Stimulated activated effector memory CD8-positive, alpha-beta T cell treated with anti-CD3 and anti-CD28 coated beads, Interleukin-12 subunit alpha, Interleukin-12 subunit beta, amount 100 ng/mL, for 72 hours (primary cell): Measurements from ENCODE around the gene TOM1.

Experiments used
- ATAC-seq: fragments of 150-1000 bp; cut with Tn5 transposase; 2 replicates; pipeline ENCODE4 v1.10.0; 2021
- DNase-seq, 2 donors: peaks; one replicate each; pipeline ENCODE4 v3.0.0; 2021 to 2022; ENCODE audit warnings: low spot score in 2 of 2
- H3K27ac Mint-ChIP-seq: one replicate; pipeline ENCODE4 v1.8.0; 2022; ENCODE audit warnings: mild to moderate bottlenecking, mixed read lengths
- H3K36me3 Mint-ChIP-seq: one replicate; pipeline ENCODE4 v1.8.0; 2022; ENCODE audit warnings: mild to moderate bottlenecking, mixed read lengths
- H3K4me1 Mint-ChIP-seq: one replicate; pipeline ENCODE4 v1.8.0; 2022; ENCODE audit warnings: mixed read lengths
- H3K4me3 Mint-ChIP-seq: one replicate; pipeline ENCODE4 v1.8.0; 2022; ENCODE audit warnings: mild to moderate bottlenecking, mixed read lengths
- H3K9me3 Mint-ChIP-seq: one replicate; pipeline ENCODE4 v1.8.0; 2022; ENCODE audit warnings: mixed read lengths

Gene TOM1

GRCh38 chr22:35299673-35300499 is at the start of gene TOM1:
TSS of gene TOM1 (plus strand) at chr22:35299894. CDS start at chr22:35299929, 35 bp downstream.
- Mint-ChIP-seq H3K4me3 (peak within 1 kb of the TSS; percentile 87), H3K4me1 (peaks cover 26% of the 10 kb centered on the region), H3K36me3 (peaks cover 20% of the 10 kb centered on the region), H3K9me3 (no peaks in the 10 kb centered on the region), H3K27ac (peak within 1 kb of the TSS; percentile 98)
- peak; percentile 97 to 99 for DNase-seq
- peak; percentile 98 for ATAC-seq

GRCh38 chr22:35250156-35250555 is 49.5 kb upstream of the TOM1 start:
- ATAC-seq: no peak
- no peak overlapping the region for H3K4me3 Mint-ChIP-seq
- H3K4me1 Mint-ChIP-seq: peaks cover 5% of the 10 kb centered on the region
- no peaks in the 10 kb centered on the region for H3K9me3 Mint-ChIP-seq
- H3K27ac Mint-ChIP-seq: no peak overlapping the region
- no peak for DNase-seq
- H3K36me3 Mint-ChIP-seq: no peaks in the 10 kb centered on the region

- Mint-ChIP-seq H3K9me3 (no peaks in the 10 kb centered on the region), H3K4me1 (peaks cover 22% of the 10 kb centered on the region), H3K27ac (no peak overlapping the region), H3K36me3 (peaks cover 9% of the 10 kb centered on the region), H3K4me3 (no peak overlapping the region)
- DNase-seq: no peak
- ATAC-seq: no peak
Observed at GRCh38 chr22:35253946-35254345, 45.7 kb upstream of the TOM1 start.

GRCh38 chr22:35257002-35257320 is 42.7 kb upstream of the TOM1 start:
- Mint-ChIP-seq H3K9me3 (no peaks in the 10 kb centered on the region), H3K27ac (peak overlapping the region; percentile 95), H3K36me3 (peaks cover 28% of the 10 kb centered on the region), H3K4me1 (peaks cover 32% of the 10 kb centered on the region), H3K4me3 (peak overlapping the region; percentile 75)
- ATAC-seq: no peak
- DNase-seq: no peak

GRCh38 chr22:35257321-35258190 is 42.1 kb upstream of the TOM1 start, which contains the start of gene HMGXB4:
TSS of gene HMGXB4 (plus strand) at chr22:35257493. CDS start at chr22:35262391, 4,898 bp downstream.
- peaks cover 27% of the 10 kb centered on the region for H3K4me1 Mint-ChIP-seq
- DNase-seq (peak; percentile 73 to 91), ATAC-seq (peak; percentile 96)
- H3K27ac Mint-ChIP-seq: peak within 1 kb of the TSS; percentile 95
- peak within 1 kb of the TSS; percentile 75 for H3K4me3 Mint-ChIP-seq
- H3K36me3 Mint-ChIP-seq: peaks cover 34% of the 10 kb centered on the region
- no peaks in the 10 kb centered on the region for H3K9me3 Mint-ChIP-seq

- no peak for DNase-seq
- H3K36me3 Mint-ChIP-seq: peaks cover 42% of the 10 kb centered on the region
- no peak for ATAC-seq
- no peaks in the 10 kb centered on the region for H3K9me3 Mint-ChIP-seq
- peaks cover 27% of the 10 kb centered on the region for H3K4me1 Mint-ChIP-seq
- peak overlapping the region; percentile 95 for H3K27ac Mint-ChIP-seq
- H3K4me3 Mint-ChIP-seq: peak overlapping the region; percentile 75
Observed at GRCh38 chr22:35258191-35258988, 41.3 kb upstream of the TOM1 start.

GRCh38 chr22:35264986-35265385 is 34.7 kb upstream of the TOM1 start:
- peaks cover 28% of the 10 kb centered on the region for H3K4me1 Mint-ChIP-seq
- H3K9me3 Mint-ChIP-seq: no peaks in the 10 kb centered on the region
- peak overlapping the region; percentile 40 for H3K27ac Mint-ChIP-seq
- H3K36me3 Mint-ChIP-seq: peaks cover 90% of the 10 kb centered on the region
- no peak overlapping the region for H3K4me3 Mint-ChIP-seq
- ATAC-seq (no peak), DNase-seq (no peak)

- Mint-ChIP-seq H3K27ac (no peak overlapping the region), H3K4me3 (no peak overlapping the region)
- no peak for ATAC-seq
Observed at GRCh38 chr22:35266277-35266676, 33.4 kb upstream of the TOM1 start.

GRCh38 chr22:35269630-35270029 is 30.1 kb upstream of the TOM1 start:
- H3K4me1 Mint-ChIP-seq: peaks cover 44% of the 10 kb centered on the region
- DNase-seq: no peak
- H3K4me3 Mint-ChIP-seq: no peak overlapping the region
- ATAC-seq: no peak
- peak overlapping the region; percentile 67 for H3K27ac Mint-ChIP-seq
- H3K36me3 Mint-ChIP-seq: peaks cover 87% of the 10 kb centered on the region
- H3K9me3 Mint-ChIP-seq: no peaks in the 10 kb centered on the region

More at GRCh38 chr22:35266277-35266676, 33.4 kb upstream of the TOM1 start:
- Mint-ChIP-seq H3K36me3 (peaks cover 95% of the 10 kb centered on the region), H3K9me3 (no peaks in the 10 kb centered on the region), H3K4me1 (peaks cover 28% of the 10 kb centered on the region)
- DNase-seq: no peak

GRCh38 chr22:35274154-35274871 is 25.4 kb upstream of the TOM1 start:
- ATAC-seq (no peak), DNase-seq (no peak)
- Mint-ChIP-seq H3K9me3 (no peaks in the 10 kb centered on the region), H3K4me3 (no peak overlapping the region), H3K36me3 (peaks cover 84% of the 10 kb centered on the region), H3K27ac (peak overlapping the region; percentile 29), H3K4me1 (peaks cover 31% of the 10 kb centered on the region)

- Mint-ChIP-seq H3K27ac (no peak overlapping the region), H3K4me1 (peaks cover 29% of the 10 kb centered on the region), H3K9me3 (no peaks in the 10 kb centered on the region), H3K36me3 (peaks cover 79% of the 10 kb centered on the region), H3K4me3 (no peak overlapping the region)
- DNase-seq: no peak
- ATAC-seq: no peak
Observed at GRCh38 chr22:35275580-35275979, 24.1 kb upstream of the TOM1 start.

- H3K9me3 Mint-ChIP-seq: no peaks in the 10 kb centered on the region
- no peak overlapping the region for H3K4me3 Mint-ChIP-seq
- no peak for DNase-seq
- H3K27ac Mint-ChIP-seq: no peak overlapping the region
- peaks cover 74% of the 10 kb centered on the region for H3K36me3 Mint-ChIP-seq
- no peak for ATAC-seq
- peaks cover 33% of the 10 kb centered on the region for H3K4me1 Mint-ChIP-seq
Observed at GRCh38 chr22:35276019-35276418, 23.7 kb upstream of the TOM1 start.

GRCh38 chr22:35288116-35288515 is 11.6 kb upstream of the TOM1 start:
- Mint-ChIP-seq H3K36me3 (peaks cover 96% of the 10 kb centered on the region), H3K9me3 (no peaks in the 10 kb centered on the region), H3K27ac (no peak overlapping the region), H3K4me1 (no peaks in the 10 kb centered on the region), H3K4me3 (no peak overlapping the region)
- ATAC-seq: no peak
- DNase-seq: no peak

- Mint-ChIP-seq H3K36me3 (peaks cover 62% of the 10 kb centered on the region), H3K9me3 (no peaks in the 10 kb centered on the region), H3K4me3 (no peak overlapping the region), H3K4me1 (no peaks in the 10 kb centered on the region), H3K27ac (no peak overlapping the region)
- ATAC-seq (no peak), DNase-seq (no peak)
Observed at GRCh38 chr22:35292786-35293185, 6.9 kb upstream of the TOM1 start.
